GM12892 (cell line): ENCODE results near the gene TCTN3.

Source experiments
- POLR2A ChIP-seq: IDR thresholded peaks from 2 replicates; pipeline ENCODE4 v1.6.1; 2011; ENCODE audit warnings: low read depth, low read length, control low read depth
- POLR2AphosphoS5 ChIP-seq: IDR thresholded peaks from 2 replicates; pipeline ENCODE4 v1.6.1; 2011; ENCODE audit warnings: low read depth, low read length, control low read depth

GRCh38 chr10:95661818-95662217 lies 31.9 kb downstream of the TCTN3 start:
- no peak for TF ChIP-seq POLR2AphosphoS5
- no peak for TF ChIP-seq POLR2A
